A549 (cell line): ENCODE results near the gene UFSP1. TPM values are rescaled to one million over a fixed set of nuclear protein-coding genes. Genes with fewer than 3 reads are reported as not detected.
"Not testable (repeated sequence)": the region's sequence is repeated elsewhere in the genome, so short reads cannot be mapped to it uniquely, and the experiment has no call there.

ENCODE experiments used
- ATAC-seq, 2 experiments: fragments of 200-7000 bp in 1 of 2; fragments of >200 bp in 1 of 2; cut with Nextera tagmentation in 1 of 2; cut with Tn5 transposase in 1 of 2; 3 replicates each; pipeline versions ENCODE4 v1.8.0 to v1.9.1; 2018 to 2020; ENCODE audit warnings: mild to moderate bottlenecking in 1 of 2, moderate library complexity in 1 of 2
- CTCF ChIA-PET: fragments of 300-600 bp; sonication (Branson Sonifier 250); formaldehyde crosslinking; extraction: SDS; loops from one replicate; lab custom pipeline; 2021; ENCODE audit warnings: antibody characterized with exemption, inconsistent platforms; lab: Yijun Ruan, JAX
- POLR2A ChIA-PET: fragments of 350-600 bp; formaldehyde crosslinking; extraction: SDS; loops from one replicate; lab custom pipeline; 2021; ENCODE audit warnings: antibody characterized with exemption, inconsistent platforms; lab: Yijun Ruan, JAX
- DNase-seq, 2 experiments: peaks; one replicate each; pipeline versions ENCODE4 v3.0.0 to v3.0.0-alpha.2; 2011 to 2016; ENCODE audit warnings: low read depth in 1 of 2, low spot score in 1 of 2
- FAIRE-seq: peaks from 2 replicates; lab custom pipeline; 2011; peaks lifted over from hg19 to GRCh38; lab: Jason Lieb, UNC
- H3K27ac ChIP-seq, 2 experiments: fragments of >200 bp; sonication (Bioruptor Twin); formaldehyde crosslinking; 3 replicates each; pipeline ENCODE4 v1.5.1; 2016 to 2017
- H3K4me1 ChIP-seq: fragments of >200 bp; sonication (Bioruptor Twin); formaldehyde crosslinking; 3 replicates; pipeline ENCODE4 v1.6.1; 2016
- H3K4me2 ChIP-seq: fragments of >200 bp; sonication (Bioruptor Twin); formaldehyde crosslinking; 3 replicates; pipeline ENCODE4 v1.6.1; 2016
- H3K4me3 ChIP-seq: fragments of >200 bp; sonication (Bioruptor Twin); formaldehyde crosslinking; 3 replicates; pipeline ENCODE4 v1.5.1; 2016
- H3K9me3 ChIP-seq: fragments of >200 bp; sonication (Bioruptor Twin); formaldehyde crosslinking; 3 replicates; pipeline ENCODE4 v1.6.1; 2016
- BCL3 ChIP-seq: fragments of >200 bp; sonication (Bioruptor Twin); formaldehyde crosslinking; IDR thresholded peaks from 3 replicates; pipeline ENCODE4 v1.6.1; 2016
- CBX8 ChIP-seq: fragments of 200-600 bp; sonication (generic); IDR thresholded peaks from 2 replicates; pipeline ENCODE4 v1.6.1; 2016
- CTCF ChIP-seq: fragments of >200 bp; sonication (Bioruptor Twin); formaldehyde crosslinking; IDR thresholded peaks from 3 replicates; pipeline ENCODE4 v1.5.1; 2016
- E2F6 ChIP-seq: IDR thresholded peaks from 2 replicates; pipeline ENCODE4 v1.6.1; 2012; ENCODE audit warnings: low read depth, borderline replicate concordance
- FOSB ChIP-seq: fragments of 250-450 bp; sonication (Bioruptor Pico); IDR thresholded peaks from 2 replicates; pipeline ENCODE4 v1.5.0; 2020; ENCODE audit warnings: mild to moderate bottlenecking, moderate library complexity
- HES2 ChIP-seq: fragments of >200 bp; sonication (Bioruptor Twin); formaldehyde crosslinking; IDR thresholded peaks from 2 replicates; pipeline ENCODE4 v1.6.1; 2016
- JUNB ChIP-seq: fragments of >200 bp; sonication (Bioruptor Twin); formaldehyde crosslinking; IDR thresholded peaks from 2 replicates; pipeline ENCODE4 v1.6.1; 2016
- KDM1A ChIP-seq: fragments of 200-600 bp; sonication (generic); IDR thresholded peaks from 2 replicates; pipeline ENCODE4 v1.6.1; 2016; ENCODE audit warnings: low read depth, mild to moderate bottlenecking
- MAX ChIP-seq: IDR thresholded peaks from 2 replicates; pipeline ENCODE4 v1.6.1; 2012
- MYC ChIP-seq: IDR thresholded peaks from 2 replicates; pipeline ENCODE4 v1.6.1; 2012; ENCODE audit warnings: mild to moderate bottlenecking, inconsistent platforms, low read length, improper control_type of control experiment, borderline replicate concordance
- NFE2L2 ChIP-seq: fragments of 150-350 bp; conservative IDR thresholded peaks from 2 replicates; pipeline ENCODE4 v1.6.1; 2014; ENCODE audit warnings: low read length
- NPAS2 ChIP-seq: fragments of 250-450 bp; sonication (Bioruptor Pico); IDR thresholded peaks from 2 replicates; pipeline ENCODE4 v1.8.0; 2022; ENCODE audit warnings: mild to moderate bottlenecking, moderate library complexity, borderline replicate concordance
- RCOR1 ChIP-seq: fragments of 150-350 bp; IDR thresholded peaks from 2 replicates; pipeline ENCODE4 v1.6.1; 2014; ENCODE audit warnings: antibody characterized with exemption, low read length, low read depth
- TP53 ChIP-seq: fragments of 250-450 bp; sonication (Bioruptor Pico); IDR thresholded peaks from 2 replicates; pipeline ENCODE4 v1.5.0; 2021; ENCODE audit warnings: mild to moderate bottlenecking, moderate library complexity
- USF2 ChIP-seq: fragments of 450-650 bp; IDR thresholded peaks from 2 replicates; pipeline ENCODE4 v1.6.1; 2014; ENCODE audit warnings: antibody characterized with exemption
- ZFP36 ChIP-seq: fragments of 450-650 bp; IDR thresholded peaks from 2 replicates; pipeline ENCODE4 v1.6.1; 2014; ENCODE audit warnings: borderline replicate concordance; ENCODE audit not compliant: partially characterized antibody
- WGBS: methylation state at CpG from one replicate; pipeline ENCODE4 v1.1.6; 2017; ENCODE audit errors: missing lambda C conversion rate; 5-methylcytosine and 5-hydroxymethylcytosine counted together
- polyA plus RNA-seq, 4 experiments: library from polyadenylated mRNA; depleted of rRNA in 3 of 4; stranded (reverse); fragments of >200 nt; fragmentation: RNase III in 1 of 4; extraction: RNeasy Plus Mini Kit Qiagen cat#74134 plus additional on column Dnase treatment in 1 of 4; gene quantifications; 2 replicates in 3 of 4; 3 replicates in 1 of 4; pipeline ENCODE4 v1.2.3, GENCODE V29; 2011 to 2017

The UFSP1 gene
- polyA plus RNA-seq, 2 of the 4 experiments (the other 2 are of a cell fraction): 1.9 to 6.9 TPM

- no peaks in the 10 kb centered on the region for H3K4me1 ChIP-seq
- peaks cover 28% of the 10 kb centered on the region for H3K9me3 ChIP-seq
- H3K4me2 ChIP-seq: no peak overlapping the region
- no peak for FAIRE-seq
- H3K27ac ChIP-seq: no peak overlapping the region
- peak in 1 of 2 experiments; percentile 40; a peak in 1 of 6 replicates for ATAC-seq
- ChIA-PET POLR2A (no interaction called here), CTCF (interaction anchor here (1.2 to 3.1 kb wide), 2 partner anchors 9 to 125 kb away, joined by 3 to 14 read pairs; no protein-coding TSS in a partner anchor)
- H3K4me3 ChIP-seq: no peak overlapping the region
- 6% methylated on average over 2 of the region's 4 CpGs for WGBS
- DNase-seq: no peak
- no peak for TF ChIP-seq MAX
- TF ChIP-seq ZFP36: no peak
- TF ChIP-seq TP53: no peak
- TF ChIP-seq BCL3: no peak
- no peak for TF ChIP-seq CTCF
- no peak for TF ChIP-seq NFE2L2
These were observed 44.2 kb upstream of the UFSP1 start for GRCh38 chr7:100933734-100934133.

GRCh38 chr7:100929808-100930174 is 40.3 kb upstream of the UFSP1 start:
- CTCF ChIA-PET: interaction anchor here (0.5 kb wide), 1 partner anchor 221 kb away, joined by 3 read pairs; no protein-coding TSS in a partner anchor
- no peak overlapping the region for H3K4me2 ChIP-seq
- POLR2A ChIA-PET: no interaction called here

GRCh38 chr7:100923616-100924015 is 34.1 kb upstream of the UFSP1 start:
- H3K27ac ChIP-seq, H3K9me3 ChIP-seq, H3K4me3 ChIP-seq, CTCF ChIA-PET, FAIRE-seq, H3K4me2 ChIP-seq, H3K4me1 ChIP-seq, ATAC-seq, POLR2A ChIA-PET, DNase-seq: not testable (repeated sequence)
- 22% methylated on average over 4 of the region's 4 CpGs for whole genome bisulfite sequencing

More at GRCh38 chr7:100929808-100930174, 40.3 kb upstream of the UFSP1 start:
- 62% methylated on average over 1 of the region's 1 CpG for WGBS
- FAIRE-seq (no peak), DNase-seq (no peak), ATAC-seq (no peak)
- H3K9me3 ChIP-seq: peaks cover 16% of the 10 kb centered on the region; the same call in 2 of the 3 replicates
- H3K27ac ChIP-seq: no peak overlapping the region
- no peak overlapping the region for H3K4me3 ChIP-seq
- no peaks in the 10 kb centered on the region for H3K4me1 ChIP-seq
- no peak for TF ChIP-seq RCOR1

- ChIA-PET CTCF (interaction anchor here (0.7 to 1.7 kb wide), 6 partner anchors 12 to 394 kb away, joined by 3 to 9 read pairs (median 4); partner anchors contain the start of gene SLC12A9), POLR2A (no interaction called here)
- H3K9me3 ChIP-seq: no peaks in the 10 kb centered on the region
- no peak overlapping the region for H3K4me3 ChIP-seq
- TF ChIP-seq USF2 (no peak), JUNB (no peak), NPAS2 (CRISPR knock-in tag) (no peak), MYC (no peak), HES2 (no peak), CBX8 (no peak), E2F6 (no peak), KDM1A (no peak), FOSB (CRISPR knock-in tag) (no peak)
- ATAC-seq: no peak
- no peak for FAIRE-seq
- no peak overlapping the region for H3K27ac ChIP-seq
- no peaks in the 10 kb centered on the region for H3K4me1 ChIP-seq
- no peak for DNase-seq
- no peak overlapping the region for H3K4me2 ChIP-seq
These were observed 31.5 kb upstream of the UFSP1 start for GRCh38 chr7:100921039-100921438.
